ENCODE data around the gene DCXR. TPM values are rescaled to one million over a fixed set of nuclear protein-coding genes. Genes with fewer than 3 reads are reported as not detected.

DCXR gene
- total and polyA plus RNA-seq, 2 of the 4 experiments (the other 2 are of a cell fraction) = 36.6 to 139 TPM

GRCh38 chr17:82051776-82052637 lies 14.5 kb upstream of the DCXR start, which contains the start of the genes GPS1 and RFNG:
TSS of gene GPS1 (plus strand) at chr17:82051898. CDS start at chr17:82051932, 34 bp downstream.
TSS of gene RFNG (minus strand) at chr17:82051811. CDS start at chr17:82051766, 45 bp downstream.
- H3K27ac ChIP-seq (ENCODE audit: insufficient read depth, low read length) = peak within 1 kb of the TSS; percentile 72
- intact Hi-C loops (cut with micrococcal nuclease) = no loop called here

More at GRCh38 chr17:82051776-82052637, 14.5 kb upstream of the DCXR start, which contains the start of the genes GPS1 and RFNG:
- dilution Hi-C loops (cut with HindIII; ENCODE audit: low sequenced_read_pairs, unreplicated experiment) (no loop called here), in situ Hi-C loops (cut with MboI; ENCODE audit: low sequenced_read_pairs) (no loop called here)
- peak; percentile 86 for ATAC-seq (ENCODE audit: low read depth)
- Histone ChIP-seq H2AK9ac (replicated peaks; ENCODE audit: low read depth, low read length, poor library complexity) (peak within 1 kb of the TSS; percentile 100), H3K9me1 (ENCODE audit: insufficient read depth, low read length) (peaks cover 7% of the 10 kb centered on the region), H4K5ac (ENCODE audit: low read depth, low read length) (peak within 1 kb of the TSS; percentile 81), H4K91ac (ENCODE audit: insufficient read depth, low read depth, low read length) (peak within 1 kb of the TSS; percentile 23), H4K8ac (ENCODE audit: low read depth in 2 of 2, low read length in 2 of 2) (peak within 1 kb of the TSS; percentile 84 to 91), H2AFZ (replicated peaks; ENCODE audit: low read length, poor library complexity) (peak within 1 kb of the TSS; percentile 91), H3K14ac (replicated peaks; ENCODE audit: low read depth, low read length) (peak within 1 kb of the TSS; percentile 71), H3K79me1 (ENCODE audit: low read depth in 1 of 2, low read length in 2 of 2) (peaks cover 16 to 45% of the 10 kb centered on the region in 2 experiments), H4K20me1 (ENCODE audit: insufficient read depth, low read length) (peaks cover 7% of the 10 kb centered on the region), H3K27me3 (ENCODE audit: control insufficient read depth, insufficient read depth, low read length) (no peaks in the 10 kb centered on the region), H3K4ac (ENCODE audit: low read depth, low read length) (peak within 1 kb of the TSS; percentile 87), H3K18ac (ENCODE audit: low read depth, low read length) (no peak within 1 kb of the TSS; the same call in 1 of the 2 replicates), H2BK15ac (ENCODE audit: low read depth, low read length) (no peak within 1 kb of the TSS), H2BK5ac (ENCODE audit: low read depth, low read length, poor library complexity, severe bottlenecking) (peak within 1 kb of the TSS; percentile 63), H3K4me1 (ENCODE audit: control insufficient read depth, insufficient read depth, low read length) (peaks cover 18% of the 10 kb centered on the region), H3K4me2 (ENCODE audit: low read depth, low read length) (peak within 1 kb of the TSS; percentile 93), H3K9me3 (ENCODE audit: control insufficient read depth, insufficient read depth, low read length) (no peaks in the 10 kb centered on the region), H2BK120ac (ENCODE audit: low read depth, low read length) (no peak within 1 kb of the TSS; the same call in none of the 2 replicates), H3K36me3 (ENCODE audit: control insufficient read depth, insufficient read depth, low read length) (peaks cover 59% of the 10 kb centered on the region), H3K9ac (ENCODE audit: low read depth, low read length) (peak within 1 kb of the TSS; percentile 94), H3K56ac (ENCODE audit: extremely low read depth, insufficient read depth, low read length) (no peak within 1 kb of the TSS; the same call in 1 of the 2 replicates), H2BK20ac (ENCODE audit: low read depth, low read length) (no peak within 1 kb of the TSS), H3K23ac (ENCODE audit: low read depth, low read length) (peak within 1 kb of the TSS; percentile 64), H2AK5ac (ENCODE audit: low read depth, low read length) (peak within 1 kb of the TSS; percentile 96), H3K4me3 (ENCODE audit: insufficient read depth, low read depth, low read length) (peak within 1 kb of the TSS; percentile 99)
- DNase-seq = peak; percentile 16
- ChIA-PET POLR2A (ENCODE audit: unreplicated experiment) (no interaction called here), CTCF (no interaction called here)
- 1% methylated on average over 60 of the region's 94 CpGs; no CpG with 5 or more reads in 1 of the 2 experiments for WGBS, 2 experiments (ENCODE audit: extremely low coverage in 2 of 2, insufficient read length in 1 of 2)
- no TSS peak for BruUV-seq (replicated peaks)
- no peak for TF ChIP-seq CEBPB (IDR thresholded peaks at IDR 0.05; ENCODE audit: low read depth, low read length)
- peak; percentile 76 for TF ChIP-seq MXI1 (IDR thresholded peaks at IDR 0.05; ENCODE audit: borderline replicate concordance, low read depth, low read length)
- peak; percentile 85; the same call in 1 of the 2 replicates for TF ChIP-seq MAZ (IDR thresholded peaks at IDR 0.05; ENCODE audit: borderline replicate concordance, low read depth, low read length)

Data from IMR-90 (cell line).